Measurements from ENCODE around the gene HBG2. TPM values are rescaled to one million over a fixed set of nuclear protein-coding genes. Genes with fewer than 3 reads are reported as not detected.

Gene HBG2
- total and polyA plus RNA-seq, 9 donors = 0.37 to 9.7 (median 0.63) TPM; not detected in 3

DNA sequence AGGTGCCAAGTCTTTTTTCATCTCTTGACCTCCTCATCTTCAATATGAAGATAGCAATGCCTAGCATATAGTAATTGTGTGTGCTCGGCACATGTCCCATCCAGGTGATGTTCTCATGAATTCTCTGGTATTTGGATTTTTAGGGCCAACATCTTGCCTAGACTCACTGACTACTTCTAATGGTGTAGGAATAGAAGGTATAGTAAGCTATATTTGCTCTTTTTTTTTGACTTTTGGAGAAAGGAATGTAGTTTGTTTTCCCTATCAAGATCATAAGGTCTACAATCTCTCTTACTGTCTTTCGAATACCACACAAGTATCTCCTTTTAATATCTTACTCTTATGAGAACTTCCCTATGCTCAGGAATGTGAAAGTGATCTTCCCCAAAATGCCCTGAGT, 23.5 kb downstream of the HBG2 start:
- no peak overlapping the region for H3K4me3 ChIP-seq
- no peaks in the 10 kb centered on the region for H3K27me3 ChIP-seq
- H3K4me1 ChIP-seq (ENCODE audit: insufficient read depth) = no peaks in the 10 kb centered on the region
- intact Hi-C loops (cut with DNase I) = no loop called here
- WGBS, 3 donors = 80 to 92% (median 86%) methylated on average over 2 of the region's 2 CpGs
- no peaks in the 10 kb centered on the region for H3K36me3 ChIP-seq
- no peaks in the 10 kb centered on the region for H3K9me3 ChIP-seq
- no peak overlapping the region for H3K27ac ChIP-seq
- DNase-seq = no peak
- no peak for TF ChIP-seq POLR2A (IDR thresholded peaks at IDR 0.05)
- no peak for TF ChIP-seq EP300 (IDR thresholded peaks at IDR 0.05)
- TF ChIP-seq, protein P1, sequence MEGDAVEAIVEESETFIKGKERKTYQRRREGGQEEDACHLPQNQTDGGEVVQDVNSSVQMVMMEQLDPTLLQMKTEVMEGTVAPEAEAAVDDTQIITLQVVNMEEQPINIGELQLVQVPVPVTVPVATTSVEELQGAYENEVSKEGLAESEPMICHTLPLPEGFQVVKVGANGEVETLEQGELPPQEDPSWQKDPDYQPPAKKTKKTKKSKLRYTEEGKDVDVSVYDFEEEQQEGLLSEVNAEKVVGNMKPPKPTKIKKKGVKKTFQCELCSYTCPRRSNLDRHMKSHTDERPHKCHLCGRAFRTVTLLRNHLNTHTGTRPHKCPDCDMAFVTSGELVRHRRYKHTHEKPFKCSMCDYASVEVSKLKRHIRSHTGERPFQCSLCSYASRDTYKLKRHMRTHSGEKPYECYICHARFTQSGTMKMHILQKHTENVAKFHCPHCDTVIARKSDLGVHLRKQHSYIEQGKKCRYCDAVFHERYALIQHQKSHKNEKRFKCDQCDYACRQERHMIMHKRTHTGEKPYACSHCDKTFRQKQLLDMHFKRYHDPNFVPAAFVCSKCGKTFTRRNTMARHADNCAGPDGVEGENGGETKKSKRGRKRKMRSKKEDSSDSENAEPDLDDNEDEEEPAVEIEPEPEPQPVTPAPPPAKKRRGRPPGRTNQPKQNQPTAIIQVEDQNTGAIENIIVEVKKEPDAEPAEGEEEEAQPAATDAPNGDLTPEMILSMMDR (IDR thresholded peaks at IDR 0.05) = no peak

DNA sequence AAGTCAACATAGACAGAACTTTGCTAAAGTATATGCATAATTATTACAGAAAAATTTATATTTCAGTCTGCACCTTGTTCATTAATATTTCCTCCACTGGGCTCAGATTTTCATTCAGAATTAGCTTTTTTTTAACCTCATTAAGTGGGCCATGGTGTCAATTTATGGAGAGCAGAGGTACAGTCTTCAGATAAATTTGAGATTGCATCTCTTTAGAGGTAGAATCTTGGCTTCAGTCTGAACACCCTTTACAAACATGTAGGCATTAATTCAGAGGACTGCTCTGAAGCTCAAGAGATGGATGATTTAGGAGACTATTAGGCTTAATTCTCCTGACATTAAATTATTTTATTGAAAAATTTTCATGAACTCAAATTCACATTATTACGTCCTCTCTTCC, 24.3 kb downstream of the HBG2 start:
- intact Hi-C loops (cut with DNase I) = no loop called here
- 80 to 86% (median 83%) methylated on average over 1 of the region's 1 CpG for WGBS, 3 donors
- TF ChIP-seq, protein P1 (IDR thresholded peaks at IDR 0.05) = no peak
- no peak for TF ChIP-seq POLR2A (IDR thresholded peaks at IDR 0.05)
- no peak for TF ChIP-seq EP300 (IDR thresholded peaks at IDR 0.05)
- Histone ChIP-seq H3K36me3 (no peaks in the 10 kb centered on the region), H3K4me3 (no peak overlapping the region), H3K27ac (no peak overlapping the region), H3K4me1 (ENCODE audit: insufficient read depth) (no peaks in the 10 kb centered on the region), H3K27me3 (no peaks in the 10 kb centered on the region), H3K9me3 (no peaks in the 10 kb centered on the region)
- DNase-seq = no peak

DNA sequence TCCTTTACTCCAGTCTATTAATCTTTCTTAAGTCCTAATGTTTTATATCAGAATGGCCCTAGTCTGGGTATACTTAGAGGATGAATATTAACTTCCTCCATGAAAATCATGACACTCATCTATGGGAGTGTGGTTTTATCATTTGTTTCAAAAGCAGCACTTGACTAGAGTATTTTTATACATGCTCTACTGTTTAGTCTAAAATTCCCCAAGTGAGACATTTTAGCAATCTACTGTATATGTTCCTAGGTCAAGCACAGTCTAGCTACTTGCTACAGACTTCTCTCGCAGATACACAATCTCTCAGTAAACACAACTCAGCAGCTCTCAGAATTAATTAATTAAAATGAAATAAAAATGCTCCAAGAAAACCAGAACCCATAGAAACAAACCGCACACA, 24.8 kb downstream of the HBG2 start:
- DNase-seq = no peak
- TF ChIP-seq, protein P1 (IDR thresholded peaks at IDR 0.05) = no peak
- TF ChIP-seq EP300 (IDR thresholded peaks at IDR 0.05) (no peak), POLR2A (IDR thresholded peaks at IDR 0.05) (no peak)
- intact Hi-C loops (cut with DNase I) = no loop called here
- Histone ChIP-seq H3K9me3 (no peaks in the 10 kb centered on the region), H3K27ac (no peak overlapping the region), H3K27me3 (no peaks in the 10 kb centered on the region), H3K36me3 (no peaks in the 10 kb centered on the region), H3K4me1 (ENCODE audit: insufficient read depth) (no peaks in the 10 kb centered on the region), H3K4me3 (no peak overlapping the region)
- 73 to 76% (median 76%) methylated on average over 2 of the region's 2 CpGs for WGBS, 3 donors

DNA sequence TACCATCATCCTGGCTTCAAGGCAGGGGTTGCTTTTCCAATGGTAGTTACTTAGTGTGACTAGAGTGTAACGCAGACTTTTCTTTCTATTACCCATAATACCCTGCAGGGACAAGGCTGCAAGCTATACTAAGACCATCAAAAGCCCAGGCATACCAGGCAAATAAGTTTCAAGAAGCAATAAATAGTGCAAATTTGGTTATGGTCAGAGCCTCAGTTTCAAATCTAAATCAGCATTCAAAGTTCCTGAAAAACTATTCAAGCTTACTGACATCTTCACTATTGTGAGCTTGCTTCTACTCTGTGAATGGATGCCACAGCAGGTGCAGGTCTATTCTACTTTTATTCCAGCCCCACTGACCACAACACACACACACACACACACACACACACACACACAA, 25.2 kb downstream of the HBG2 start:
- no peak overlapping the region for H3K4me3 ChIP-seq
- H3K4me1 ChIP-seq (ENCODE audit: insufficient read depth) = no peaks in the 10 kb centered on the region
- TF ChIP-seq, protein P1 (IDR thresholded peaks at IDR 0.05) = no peak
- TF ChIP-seq POLR2A (IDR thresholded peaks at IDR 0.05) = no peak
- TF ChIP-seq EP300 (IDR thresholded peaks at IDR 0.05) = no peak
- no peaks in the 10 kb centered on the region for H3K27me3 ChIP-seq
- DNase-seq = no peak
- 89 to 97% (median 95%) methylated on average over 1 of the region's 1 CpG for WGBS, 3 donors
- H3K36me3 ChIP-seq = no peaks in the 10 kb centered on the region
- intact Hi-C loops (cut with DNase I) = no loop called here
- no peaks in the 10 kb centered on the region for H3K9me3 ChIP-seq
- no peak overlapping the region for H3K27ac ChIP-seq

DNA sequence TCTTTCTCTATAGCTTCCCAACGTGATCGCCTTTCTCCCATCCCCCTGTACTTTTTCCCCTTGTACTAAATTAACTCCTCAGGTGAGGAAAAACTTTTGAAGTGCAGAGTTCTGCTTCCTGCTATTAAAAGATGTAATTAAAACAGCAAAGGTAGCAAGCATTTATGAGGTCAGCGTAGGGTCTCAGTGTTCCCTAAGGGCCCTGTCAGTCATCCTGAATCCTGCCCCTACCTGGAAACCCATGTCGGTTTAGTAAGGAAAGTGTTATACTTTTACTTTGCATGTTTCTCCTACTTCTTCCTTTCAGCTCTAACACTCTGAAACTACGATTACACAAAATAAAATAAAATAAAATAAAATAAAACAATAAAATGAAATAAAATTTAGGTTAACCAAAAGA, 26.5 kb downstream of the HBG2 start:
- no peaks in the 10 kb centered on the region for H3K27me3 ChIP-seq
- intact Hi-C loops (cut with DNase I) = no loop called here
- H3K27ac ChIP-seq = no peak overlapping the region
- H3K9me3 ChIP-seq = no peaks in the 10 kb centered on the region
- TF ChIP-seq, protein P1 (IDR thresholded peaks at IDR 0.05) = no peak
- TF ChIP-seq POLR2A (IDR thresholded peaks at IDR 0.05) (no peak), EP300 (IDR thresholded peaks at IDR 0.05) (no peak)
- H3K4me1 ChIP-seq (ENCODE audit: insufficient read depth) = no peaks in the 10 kb centered on the region
- no peaks in the 10 kb centered on the region for H3K36me3 ChIP-seq
- WGBS, 3 donors = 56 to 64% (median 61%) methylated on average over 5 of the region's 5 CpGs
- no peak for DNase-seq
- H3K4me3 ChIP-seq = no peak overlapping the region
